A549 (cell line): ENCODE results near the gene KCTD21. TPM values are rescaled to one million over a fixed set of nuclear protein-coding genes. Genes with fewer than 3 reads are reported as not detected.

ENCODE experiments used
- ATAC-seq, 2 experiments: fragments of 200-7000 bp in 1 of 2; fragments of >200 bp in 1 of 2; cut with Nextera tagmentation in 1 of 2; cut with Tn5 transposase in 1 of 2; 3 replicates each; pipeline versions ENCODE4 v1.8.0 to v1.9.1; 2018 to 2020; ENCODE audit warnings: mild to moderate bottlenecking in 1 of 2, moderate library complexity in 1 of 2
- CTCF ChIA-PET: fragments of 300-600 bp; sonication (Branson Sonifier 250); formaldehyde crosslinking; extraction: SDS; loops from one replicate; lab custom pipeline; 2021; ENCODE audit warnings: antibody characterized with exemption, inconsistent platforms; lab: Yijun Ruan, JAX
- POLR2A ChIA-PET: fragments of 350-600 bp; formaldehyde crosslinking; extraction: SDS; loops from one replicate; lab custom pipeline; 2021; ENCODE audit warnings: antibody characterized with exemption, inconsistent platforms; lab: Yijun Ruan, JAX
- DNase-seq, 2 experiments: peaks; one replicate each; pipeline versions ENCODE4 v3.0.0 to v3.0.0-alpha.2; 2011 to 2016; ENCODE audit warnings: low read depth in 1 of 2, low spot score in 1 of 2
- FAIRE-seq: peaks from 2 replicates; lab custom pipeline; 2011; peaks lifted over from hg19 to GRCh38; lab: Jason Lieb, UNC
- H3K27ac ChIP-seq, 2 experiments: fragments of >200 bp; sonication (Bioruptor Twin); formaldehyde crosslinking; 3 replicates each; pipeline ENCODE4 v1.5.1; 2016 to 2017
- H3K4me1 ChIP-seq: fragments of >200 bp; sonication (Bioruptor Twin); formaldehyde crosslinking; 3 replicates; pipeline ENCODE4 v1.6.1; 2016
- H3K4me2 ChIP-seq: fragments of >200 bp; sonication (Bioruptor Twin); formaldehyde crosslinking; 3 replicates; pipeline ENCODE4 v1.6.1; 2016
- H3K4me3 ChIP-seq: fragments of >200 bp; sonication (Bioruptor Twin); formaldehyde crosslinking; 3 replicates; pipeline ENCODE4 v1.5.1; 2016
- H3K9me3 ChIP-seq: fragments of >200 bp; sonication (Bioruptor Twin); formaldehyde crosslinking; 3 replicates; pipeline ENCODE4 v1.6.1; 2016
- CHD2 ChIP-seq: fragments of 150-350 bp; IDR thresholded peaks from 2 replicates; pipeline ENCODE4 v1.6.1; 2014; ENCODE audit warnings: low read length; ENCODE audit not compliant: partially characterized antibody
- EHF ChIP-seq: fragments of 250-450 bp; sonication (Bioruptor Pico); IDR thresholded peaks from 2 replicates; pipeline ENCODE4 v1.5.0; 2020; ENCODE audit warnings: mild to moderate bottlenecking
- ELK1 ChIP-seq: fragments of 150-350 bp; IDR thresholded peaks from 2 replicates; pipeline ENCODE4 v1.6.1; 2014; ENCODE audit warnings: low read depth, mild to moderate bottlenecking, low read length
- ESRRA ChIP-seq: fragments of 150-350 bp; IDR thresholded peaks from 2 replicates; pipeline ENCODE4 v1.6.1; 2014; ENCODE audit warnings: mild to moderate bottlenecking, low read length, borderline replicate concordance
- FOSL2 ChIP-seq, 2 experiments: fragments of 450-650 bp in 1 of 2; fragments of >200 bp in 1 of 2; sonication (Bioruptor Twin) in 1 of 2; formaldehyde crosslinking; IDR thresholded peaks; 2 replicates each; pipeline versions ENCODE4 v1.5.0 to v1.6.1; 2016 to 2020; ENCODE audit warnings: mild to moderate bottlenecking in 1 of 2, moderate library complexity in 1 of 2
- FOXS1 ChIP-seq: fragments of 250-450 bp; sonication (Bioruptor Pico); IDR thresholded peaks from 2 replicates; pipeline ENCODE4 v1.5.0; 2020; ENCODE audit warnings: mild to moderate bottlenecking, moderate library complexity
- HDAC2 ChIP-seq: fragments of 200-600 bp; sonication (generic); IDR thresholded peaks from 2 replicates; pipeline ENCODE4 v1.6.1; 2016
- HEYL ChIP-seq: fragments of 250-450 bp; sonication (Bioruptor Pico); IDR thresholded peaks from 2 replicates; pipeline ENCODE4 v1.8.0; 2021; ENCODE audit warnings: mild to moderate bottlenecking, moderate library complexity
- HOXB13 ChIP-seq: fragments of 250-450 bp; sonication (Bioruptor Pico); IDR thresholded peaks from 2 replicates; pipeline ENCODE4 v1.5.0; 2020; ENCODE audit warnings: low read depth, mild to moderate bottlenecking, moderate library complexity
- HOXB5 ChIP-seq: fragments of 250-450 bp; sonication (Bioruptor Pico); IDR thresholded peaks from 2 replicates; pipeline ENCODE4 v1.5.0; 2020; ENCODE audit warnings: mild to moderate bottlenecking, moderate library complexity
- MAFK ChIP-seq: fragments of 450-650 bp; IDR thresholded peaks from 2 replicates; pipeline ENCODE4 v1.6.1; 2014; ENCODE audit not compliant: partially characterized antibody
- MAZ ChIP-seq: fragments of 150-350 bp; IDR thresholded peaks from 2 replicates; pipeline ENCODE4 v1.6.1; 2014; ENCODE audit warnings: antibody characterized with exemption, low read depth, low read length, borderline replicate concordance
- NFE2L2 ChIP-seq: fragments of 150-350 bp; conservative IDR thresholded peaks from 2 replicates; pipeline ENCODE4 v1.6.1; 2014; ENCODE audit warnings: low read length
- NPAS2 ChIP-seq: fragments of 250-450 bp; sonication (Bioruptor Pico); IDR thresholded peaks from 2 replicates; pipeline ENCODE4 v1.8.0; 2022; ENCODE audit warnings: mild to moderate bottlenecking, moderate library complexity, borderline replicate concordance
- NR3C1 ChIP-seq: fragments of >200 bp; sonication (Bioruptor Twin); formaldehyde crosslinking; IDR thresholded peaks from 3 replicates; pipeline ENCODE4 v1.6.1; 2017
- PHF8 ChIP-seq: fragments of 200-600 bp; sonication (generic); IDR thresholded peaks from 2 replicates; pipeline ENCODE4 v1.6.1; 2016; ENCODE audit warnings: low read depth, mild to moderate bottlenecking, antibody characterized with exemption, moderate library complexity, borderline replicate concordance
- POLR2A ChIP-seq: IDR thresholded peaks from 2 replicates; pipeline ENCODE4 v1.6.1; 2012; ENCODE audit warnings: mild to moderate bottlenecking, low read length
- POLR2AphosphoS2 ChIP-seq: conservative IDR thresholded peaks from 2 replicates; pipeline ENCODE4 v1.6.1; 2012; ENCODE audit warnings: low read length, improper control_type of control experiment, inconsistent platforms
- RNF2 ChIP-seq: fragments of 200-600 bp; sonication (generic); IDR thresholded peaks from 2 replicates; pipeline ENCODE4 v1.6.1; 2016; ENCODE audit warnings: low read depth, mild to moderate bottlenecking, antibody characterized with exemption, moderate library complexity, borderline replicate concordance
- SREBF2 ChIP-seq: fragments of 450-650 bp; IDR thresholded peaks from 2 replicates; pipeline ENCODE4 v1.6.1; 2014; ENCODE audit warnings: mild to moderate bottlenecking, moderate library complexity
- WGBS: methylation state at CpG from one replicate; pipeline ENCODE4 v1.1.6; 2017; ENCODE audit errors: missing lambda C conversion rate; 5-methylcytosine and 5-hydroxymethylcytosine counted together
- polyA plus RNA-seq, 4 experiments: library from polyadenylated mRNA; depleted of rRNA in 3 of 4; stranded (reverse); fragments of >200 nt; fragmentation: RNase III in 1 of 4; extraction: RNeasy Plus Mini Kit Qiagen cat#74134 plus additional on column Dnase treatment in 1 of 4; gene quantifications; 2 replicates in 3 of 4; 3 replicates in 1 of 4; pipeline ENCODE4 v1.2.3, GENCODE V29; 2011 to 2017
- TF ChIP-seq, protein P1 (sequence below): IDR thresholded peaks from 2 replicates; pipeline ENCODE4 v1.6.1; 2012
- TF ChIP-seq, protein P2 (sequence below): fragments of 450-650 bp; IDR thresholded peaks from 2 replicates; pipeline ENCODE4 v1.6.1; 2014; ENCODE audit warnings: antibody characterized with exemption

The KCTD21 gene
- polyA plus RNA-seq, 2 of the 4 experiments (the other 2 are of a cell fraction), result 5.9 to 7.2 TPM

GRCh38 chr11:78181185-78181584 lies 7.2 kb downstream of the KCTD21 start:
- FAIRE-seq (no peak), DNase-seq (no peak), ATAC-seq (no peak)
- Histone ChIP-seq H3K9me3 (no peaks in the 10 kb centered on the region), H3K4me3 (no peak overlapping the region), H3K4me2 (no peak overlapping the region), H3K4me1 (peaks cover 24% of the 10 kb centered on the region), H3K27ac (0 out of 6 replicates have a peak overlapping the region, but pooled peaks of 1 of the 2 experiments have one; percentile 23)
- no peak for TF ChIP-seq HOXB5
- no peak for TF ChIP-seq EHF
- peak; percentile 86 for TF ChIP-seq NFE2L2
- TF ChIP-seq MAFK, result peak; percentile 95
- no peak for TF ChIP-seq MAZ
- WGBS, result 84% methylated on average over 2 of the region's 2 CpGs
- POLR2A ChIA-PET, result no interaction called here
- CTCF ChIA-PET, result no interaction called here

- 0 out of 6 replicates have a peak overlapping the region, but pooled peaks of 1 of the 2 experiments have one; percentile 23 for H3K27ac ChIP-seq
- no peak overlapping the region for H3K4me3 ChIP-seq
- FAIRE-seq, result no peak
These were observed 7.7 kb downstream of the KCTD21 start for GRCh38 chr11:78180751-78181150.

DNA sequence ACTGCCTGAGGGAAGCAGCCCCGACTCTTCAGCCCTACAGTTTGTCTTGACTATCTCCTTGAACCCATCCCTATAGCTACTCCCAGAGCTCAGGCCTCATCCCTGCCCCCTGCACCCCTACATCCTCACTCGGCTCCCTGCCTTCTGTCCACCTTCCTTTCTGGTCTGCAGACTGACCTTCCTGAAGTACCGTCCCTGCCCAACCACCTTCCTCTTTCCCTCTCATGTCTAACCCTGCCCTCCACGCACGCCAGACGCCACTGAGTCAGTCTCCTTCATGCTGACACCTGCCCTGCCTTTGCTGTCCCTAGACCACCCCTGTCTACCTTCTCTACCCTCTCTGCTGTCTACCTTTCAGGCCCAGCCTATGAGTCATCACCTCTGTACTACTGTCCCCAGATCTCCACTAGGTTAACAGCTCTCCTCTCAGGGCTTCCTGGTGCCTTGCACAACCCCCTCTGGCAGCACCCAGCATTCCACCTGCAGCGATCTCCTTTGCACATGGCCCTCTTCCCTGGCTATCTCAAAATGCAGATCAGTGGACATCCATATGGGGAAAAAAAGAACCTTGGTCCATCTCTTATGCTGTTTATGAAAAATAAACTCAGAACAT lies 8.9 kb downstream of the KCTD21 start:
- H3K27ac ChIP-seq, result 0 out of 6 replicates have a peak overlapping the region, but pooled peaks of 1 of the 2 experiments have one; percentile 19
- 92% methylated on average over 7 of the region's 7 CpGs for WGBS
- no peaks in the 10 kb centered on the region for H3K9me3 ChIP-seq
- ATAC-seq (peak; percentile 78 to 81; a peak in 5 of 6 replicates), DNase-seq (peak; percentile 21 to 31)
- CTCF ChIA-PET, result no interaction called here
- H3K4me2 ChIP-seq, result no peak overlapping the region
- no peak for TF ChIP-seq FOXS1 (CRISPR knock-in tag)
- no peak for TF ChIP-seq FOSL2 (IDR thresholded peaks at IDR 0.05)
- peak; percentile 73 for TF ChIP-seq FOSL2 (CRISPR knock-in tag; IDR thresholded peaks at IDR 0.05)
- TF ChIP-seq, all 56 proteins: peak for 1
- FAIRE-seq, result no peak
- H3K4me1 ChIP-seq, result peaks cover 14% of the 10 kb centered on the region
- POLR2A ChIA-PET, result no interaction called here
- no peak overlapping the region for H3K4me3 ChIP-seq

More at GRCh38 chr11:78180751-78181150, 7.7 kb downstream of the KCTD21 start:
- peaks cover 21% of the 10 kb centered on the region for H3K4me1 ChIP-seq
- H3K9me3 ChIP-seq, result no peaks in the 10 kb centered on the region
- WGBS, result 91% methylated on average over 4 of the region's 4 CpGs
- ChIA-PET CTCF (no interaction called here), POLR2A (no interaction called here)
- TF ChIP-seq HOXB5, result no peak
- TF ChIP-seq SREBF2, result no peak
- no peak for TF ChIP-seq ESRRA
- TF ChIP-seq, protein P1, sequence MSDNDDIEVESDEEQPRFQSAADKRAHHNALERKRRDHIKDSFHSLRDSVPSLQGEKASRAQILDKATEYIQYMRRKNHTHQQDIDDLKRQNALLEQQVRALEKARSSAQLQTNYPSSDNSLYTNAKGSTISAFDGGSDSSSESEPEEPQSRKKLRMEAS, result no peak
- TF ChIP-seq PHF8, result no peak
- ATAC-seq (no peak), DNase-seq (no peak)
- H3K4me2 ChIP-seq, result no peak overlapping the region

DNA sequence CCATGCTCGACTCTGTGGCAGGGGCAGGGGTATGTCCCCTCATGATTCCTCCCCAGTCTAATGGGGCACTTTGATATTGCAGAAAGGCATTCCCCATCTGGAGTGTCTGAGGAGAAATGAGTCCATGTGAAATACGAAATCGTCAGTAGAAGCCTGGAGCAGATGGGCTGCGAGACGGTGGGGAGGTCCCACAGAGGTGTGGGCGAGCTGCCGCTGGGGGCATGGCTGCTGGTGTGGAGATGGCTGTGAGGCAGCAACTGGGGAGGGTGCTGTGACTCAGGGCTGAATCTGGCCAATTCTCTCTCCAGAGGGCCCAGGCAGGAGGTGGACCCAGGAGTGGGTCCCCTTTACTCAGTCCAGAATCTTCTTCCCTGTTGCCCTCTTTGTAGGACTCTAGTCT lies 11.2 kb downstream of the KCTD21 start:
- Histone ChIP-seq H3K4me1 (peaks cover 14% of the 10 kb centered on the region), H3K27ac (no peak overlapping the region), H3K4me2 (no peak overlapping the region), H3K4me3 (no peak overlapping the region), H3K9me3 (no peaks in the 10 kb centered on the region)
- 99% methylated on average over 7 of the region's 7 CpGs for WGBS
- ChIA-PET POLR2A (no interaction called here), CTCF (interaction anchor here (0.7 kb wide), 1 partner anchor 11 kb away, joined by 4 read pairs; the partner anchor contains the start of gene KCTD21)
- no peak for FAIRE-seq
- TF ChIP-seq ELK1 (no peak), NPAS2 (CRISPR knock-in tag) (no peak), NR3C1 (no peak), CHD2 (no peak), FOXS1 (CRISPR knock-in tag) (no peak), HEYL (CRISPR knock-in tag) (no peak), HDAC2 (no peak), HOXB5 (no peak), POLR2A (no peak), HOXB13 (CRISPR knock-in tag) (no peak), POLR2AphosphoS2 (no peak), PHF8 (no peak), RNF2 (no peak)
- TF ChIP-seq, protein P2, sequence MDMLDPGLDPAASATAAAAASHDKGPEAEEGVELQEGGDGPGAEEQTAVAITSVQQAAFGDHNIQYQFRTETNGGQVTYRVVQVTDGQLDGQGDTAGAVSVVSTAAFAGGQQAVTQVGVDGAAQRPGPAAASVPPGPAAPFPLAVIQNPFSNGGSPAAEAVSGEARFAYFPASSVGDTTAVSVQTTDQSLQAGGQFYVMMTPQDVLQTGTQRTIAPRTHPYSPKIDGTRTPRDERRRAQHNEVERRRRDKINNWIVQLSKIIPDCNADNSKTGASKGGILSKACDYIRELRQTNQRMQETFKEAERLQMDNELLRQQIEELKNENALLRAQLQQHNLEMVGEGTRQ, result no peak
- peak in 1 of 2 experiments; percentile 21; a peak in 1 of 6 replicates for ATAC-seq
- DNase-seq, result no peak
